Activated T-cell treated with anti-CD3 and anti-CD28 coated beads for 1 hour (primary cell): ENCODE data around the gene ST6GALNAC1.

Experiments used
- DNase-seq: peaks from one replicate; pipeline ENCODE4 v3.0.0-alpha.2; 2020; ENCODE audit warnings: low read depth

ST6GALNAC1 gene

DNA sequence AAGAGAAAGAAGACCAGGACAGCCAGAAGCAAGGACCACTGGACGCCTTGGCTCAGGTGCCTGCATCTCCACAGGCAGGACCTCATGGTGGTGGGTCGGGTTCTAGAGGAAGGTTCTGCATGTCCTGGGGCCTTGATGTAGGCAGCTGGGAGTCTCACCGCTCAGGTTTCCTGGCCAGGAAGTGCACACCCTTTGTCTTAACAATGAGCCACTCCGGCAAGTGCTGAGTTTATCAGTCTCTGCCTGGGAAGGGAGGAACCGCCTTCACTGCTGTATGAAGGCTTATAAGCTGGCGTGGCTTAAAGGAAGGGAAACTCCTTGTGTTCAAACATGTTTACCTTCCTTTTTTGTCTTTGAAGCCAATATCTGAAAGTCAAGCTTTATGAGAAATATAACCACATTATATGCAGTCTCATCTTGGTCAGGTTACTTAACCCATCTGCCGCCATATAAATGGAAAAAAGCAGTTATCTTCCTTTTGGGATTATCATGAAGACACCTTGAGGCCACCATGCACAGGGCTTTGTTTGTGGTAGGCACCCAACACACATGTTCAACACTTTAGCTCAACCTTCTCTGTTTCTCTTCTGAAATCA is at the start of gene ST6GALNAC1:
Gene ST6GALNAC1, minus strand, starts transcription at position 205 of the 596 bp plus-strand sequence. Its CDS starts 119 bp downstream, at position 86.
- peak; percentile 14 for DNase-seq

DNA sequence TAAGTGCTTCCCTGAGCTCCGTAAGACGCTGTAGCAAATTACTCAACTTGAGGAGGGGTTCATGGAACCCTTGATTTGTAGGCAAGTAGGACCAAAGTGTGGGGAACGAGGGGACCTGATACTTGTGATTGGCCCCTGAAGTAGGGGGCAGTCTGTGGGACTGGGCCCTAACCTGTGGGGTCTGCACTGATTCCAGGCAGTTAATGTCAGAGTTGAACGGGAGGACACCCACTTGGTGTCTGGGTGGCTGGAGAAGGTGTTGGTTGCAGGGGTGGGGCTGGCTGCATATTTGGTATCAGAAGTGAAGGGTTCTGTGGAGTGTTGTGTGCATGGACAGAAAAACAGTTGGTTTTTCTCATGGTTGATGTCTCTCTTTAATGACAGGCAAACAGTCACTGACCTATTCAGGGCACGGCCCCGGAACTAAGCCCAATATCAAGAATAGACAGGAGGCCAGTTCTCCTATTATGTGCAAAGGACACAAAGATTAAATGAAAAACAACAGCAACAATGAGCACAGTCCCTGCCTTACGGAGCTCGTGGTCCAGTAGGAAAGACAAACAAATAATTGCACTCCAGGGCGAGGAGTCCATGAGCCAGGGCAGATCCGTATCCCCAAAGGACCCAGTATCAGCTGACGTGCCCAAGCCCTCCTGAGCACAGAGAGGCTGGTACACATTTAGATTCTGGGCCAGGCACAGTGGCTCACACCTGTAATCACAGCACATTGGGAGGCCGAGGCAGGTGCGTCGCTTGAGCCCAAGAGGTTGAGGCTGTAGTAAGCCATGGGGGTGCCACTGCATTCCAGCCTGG is 48.0 kb upstream of the ST6GALNAC1 start:
- no peak for DNase-seq

DNA sequence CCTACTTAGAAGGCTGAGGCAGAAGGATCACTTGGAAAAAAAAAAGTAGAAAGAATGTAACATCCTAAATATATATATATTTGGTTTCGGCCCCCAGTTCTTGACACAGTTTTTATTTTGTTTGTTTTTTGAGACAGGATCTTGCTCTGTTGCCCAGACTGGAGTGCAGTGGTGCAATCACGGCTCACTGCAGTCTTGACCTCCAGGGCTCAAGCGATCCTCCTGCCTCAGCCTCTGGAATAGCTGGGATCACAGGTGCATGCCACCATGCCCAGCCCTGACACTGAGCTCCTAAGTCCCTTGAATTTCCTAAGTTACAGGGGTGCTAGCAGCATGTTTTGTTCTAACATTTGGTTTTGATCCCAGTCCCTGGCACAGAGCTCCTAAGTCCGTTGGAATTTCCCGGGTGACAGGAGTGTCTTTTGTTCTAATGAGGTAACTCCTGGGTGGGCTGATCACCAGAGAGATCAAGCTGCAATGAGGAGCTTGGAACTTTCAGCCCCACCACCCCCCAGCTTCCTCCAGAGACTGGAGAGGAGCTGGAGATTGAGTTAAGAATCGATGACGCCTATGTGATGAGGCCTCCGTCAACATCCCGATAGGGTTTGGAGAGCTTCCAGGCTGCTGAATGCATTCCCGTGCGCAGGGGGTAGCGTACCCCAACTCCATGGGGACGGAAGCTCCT is 47.2 kb upstream of the ST6GALNAC1 start:
- no peak for DNase-seq

DNA sequence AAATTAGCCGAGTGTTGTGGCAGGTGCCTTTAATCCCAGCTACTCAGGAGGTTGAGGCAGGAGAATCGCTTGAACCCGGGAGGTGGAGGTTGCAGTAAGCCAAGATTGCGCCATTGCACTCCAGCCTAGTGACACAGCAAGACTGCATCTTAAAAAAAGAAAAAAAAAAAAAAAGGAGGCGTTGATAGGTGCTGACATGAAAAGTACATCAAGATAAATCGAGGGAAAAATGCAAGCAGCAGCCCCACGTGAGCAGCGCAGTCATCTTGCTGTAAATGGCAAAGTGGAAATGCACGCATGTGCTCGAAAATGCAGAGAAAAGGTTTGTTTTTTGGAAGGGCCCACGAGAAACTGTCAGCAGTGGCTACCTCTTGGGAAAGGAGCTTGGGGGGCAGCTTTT is 46.3 kb upstream of the ST6GALNAC1 start:
- no peak for DNase-seq

DNA sequence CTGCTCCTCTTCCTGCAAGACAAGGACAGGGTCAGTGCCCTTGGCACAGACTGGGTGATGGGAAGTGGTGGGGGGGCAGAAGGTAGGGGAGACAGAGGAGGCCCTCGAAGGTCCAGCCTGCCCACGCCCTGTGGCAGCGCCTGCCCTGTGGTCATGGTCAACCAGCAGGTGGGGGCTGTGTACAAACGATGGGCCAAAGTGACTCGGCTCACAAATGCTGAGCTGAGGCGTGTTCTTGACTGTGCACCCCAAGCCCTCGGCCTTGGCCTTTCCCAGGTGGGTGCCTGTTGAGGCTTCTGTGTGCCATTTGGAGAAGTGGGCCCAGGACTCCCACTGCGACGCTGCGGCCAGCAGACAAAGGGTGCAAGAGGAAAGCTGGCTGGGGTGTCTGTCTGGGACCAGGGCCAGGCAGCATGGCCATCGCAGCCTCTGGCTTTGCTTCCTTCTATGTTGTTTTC is 44.6 kb upstream of the ST6GALNAC1 start:
- DNase-seq = no peak

GRCh38 chr17:76687298-76688164 is 44.0 kb upstream of the ST6GALNAC1 start:
- DNase-seq = no peak

DNA sequence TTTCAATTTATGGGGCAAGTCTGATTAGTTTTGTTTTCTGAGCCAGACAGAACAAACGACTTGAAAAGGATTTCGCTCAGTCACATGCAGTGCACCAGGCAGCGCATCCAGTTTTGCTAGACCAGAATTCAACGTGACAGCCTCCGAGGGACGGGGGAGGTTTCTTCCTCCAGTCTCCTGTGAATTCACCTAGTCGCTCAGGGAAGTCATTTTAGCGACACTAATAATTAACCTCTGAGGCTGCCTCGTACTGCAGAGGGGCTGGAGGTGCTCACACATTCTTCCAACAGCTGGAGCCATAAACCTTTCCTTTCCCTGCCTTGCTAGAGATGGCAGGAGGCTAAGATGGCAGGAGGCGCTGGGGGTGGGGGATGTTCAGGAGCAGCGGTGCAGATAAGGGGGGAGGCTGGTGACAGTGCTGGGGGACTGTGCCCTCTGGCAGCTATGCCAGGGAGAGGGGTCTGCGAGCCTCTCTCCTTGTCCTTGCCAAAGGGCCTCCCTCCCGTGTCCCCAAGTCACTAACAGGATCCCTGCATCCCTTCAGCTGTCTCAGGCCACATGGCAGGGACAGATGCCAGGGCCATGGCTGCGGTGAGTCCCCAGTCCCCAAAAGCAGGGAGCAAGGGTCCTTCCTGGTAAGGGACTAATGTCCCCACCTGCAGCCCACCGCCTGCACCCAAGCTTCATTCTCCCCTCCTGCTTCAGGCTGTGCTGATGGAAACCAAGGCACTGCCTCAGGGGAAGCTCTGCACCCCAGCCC is 43.2 kb upstream of the ST6GALNAC1 start:
- no peak for DNase-seq

DNA sequence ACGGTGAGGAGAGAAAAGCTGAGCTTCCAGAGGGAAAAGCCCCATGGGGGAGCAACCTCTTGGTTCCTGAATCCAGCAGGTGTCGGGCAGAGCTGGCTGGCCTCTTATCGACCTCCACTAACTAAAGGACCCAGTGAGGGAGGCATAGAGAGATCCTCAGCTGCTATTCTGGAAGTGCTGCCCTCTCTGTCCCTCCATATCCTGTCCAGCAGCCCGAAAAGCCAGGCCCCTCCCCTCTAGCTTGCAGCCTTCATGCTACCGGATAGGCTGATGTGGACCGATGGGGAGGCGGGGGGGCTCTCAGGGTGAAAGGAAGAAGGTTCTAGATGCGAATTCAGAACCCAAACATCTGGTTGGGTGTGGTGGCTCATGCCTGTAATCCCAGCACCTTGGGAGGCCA is 42.3 kb upstream of the ST6GALNAC1 start:
- DNase-seq = no peak

GRCh38 chr17:76685366-76685765 is 41.8 kb upstream of the ST6GALNAC1 start:
- no peak for DNase-seq

- DNase-seq = no peak
Measured at GRCh38 chr17:76684756-76685155, 41.2 kb upstream of the ST6GALNAC1 start.

- no peak for DNase-seq
Measured at GRCh38 chr17:76683921-76684745, 40.6 kb upstream of the ST6GALNAC1 start.

DNA sequence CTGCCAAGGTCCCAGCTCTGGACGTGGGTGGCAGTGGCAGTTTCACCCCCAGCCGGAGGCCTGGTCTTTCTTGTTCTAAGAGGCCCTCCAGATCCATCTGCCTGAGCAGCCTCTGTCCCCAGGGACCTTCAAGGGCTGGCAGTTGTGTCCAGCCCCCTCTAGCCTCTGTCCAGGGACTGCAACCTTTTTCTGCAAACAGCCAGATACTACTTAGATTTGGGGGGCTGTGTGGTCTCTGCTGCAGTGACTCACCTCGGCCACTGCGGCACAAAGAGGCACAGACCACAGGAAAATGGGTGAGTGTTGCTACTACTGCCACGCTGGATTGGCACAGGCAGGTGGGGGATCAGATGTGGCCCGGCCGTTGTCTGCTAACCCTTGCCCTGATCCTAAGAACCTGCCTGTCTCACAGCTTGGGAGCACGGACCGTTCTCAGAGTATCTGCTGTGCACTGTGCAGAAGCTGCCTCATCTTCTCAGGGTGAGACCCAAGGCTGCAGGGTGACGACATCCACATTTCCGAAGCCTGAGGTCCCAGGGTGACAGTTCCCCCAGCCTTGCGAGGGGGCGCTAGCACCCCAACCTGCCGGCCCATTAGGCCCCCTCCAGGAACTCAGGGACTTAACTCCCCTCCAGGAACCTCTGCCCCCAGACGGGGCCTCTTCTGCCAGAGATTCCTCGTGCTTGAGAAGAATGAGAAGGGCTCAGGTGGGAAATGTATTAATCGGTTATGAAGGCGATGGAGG is 39.6 kb upstream of the ST6GALNAC1 start:
- no peak for DNase-seq

DNA sequence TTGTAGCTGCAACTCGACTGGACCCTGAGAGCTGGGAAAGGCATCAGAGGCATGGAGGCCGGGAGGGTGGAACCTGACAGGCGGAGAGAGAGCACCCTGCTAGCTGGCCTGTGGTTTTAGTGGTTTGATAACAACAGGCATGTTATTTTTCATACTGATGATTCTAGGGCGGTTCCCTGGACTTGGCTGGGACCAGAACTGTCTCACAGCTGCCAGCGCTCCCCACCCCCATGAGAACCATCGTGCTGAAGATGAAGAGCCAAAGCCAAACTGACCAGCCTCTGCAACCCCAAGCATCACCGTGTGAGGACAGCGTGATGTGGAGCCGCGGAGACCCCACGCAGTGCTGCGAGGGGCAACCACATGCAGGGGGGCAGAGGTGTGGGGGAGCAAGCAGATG is 38.7 kb upstream of the ST6GALNAC1 start:
- no peak for DNase-seq

- peak; percentile 63 for DNase-seq
Measured at GRCh38 chr17:76681222-76682137, 37.9 kb upstream of the ST6GALNAC1 start.

GRCh38 chr17:76679239-76679638 is 35.7 kb upstream of the ST6GALNAC1 start:
- no peak for DNase-seq

GRCh38 chr17:76678330-76678729 is 34.8 kb upstream of the ST6GALNAC1 start:
- peak; percentile 16 for DNase-seq

GRCh38 chr17:76677406-76677805 is 33.8 kb upstream of the ST6GALNAC1 start:
- no peak for DNase-seq

DNA sequence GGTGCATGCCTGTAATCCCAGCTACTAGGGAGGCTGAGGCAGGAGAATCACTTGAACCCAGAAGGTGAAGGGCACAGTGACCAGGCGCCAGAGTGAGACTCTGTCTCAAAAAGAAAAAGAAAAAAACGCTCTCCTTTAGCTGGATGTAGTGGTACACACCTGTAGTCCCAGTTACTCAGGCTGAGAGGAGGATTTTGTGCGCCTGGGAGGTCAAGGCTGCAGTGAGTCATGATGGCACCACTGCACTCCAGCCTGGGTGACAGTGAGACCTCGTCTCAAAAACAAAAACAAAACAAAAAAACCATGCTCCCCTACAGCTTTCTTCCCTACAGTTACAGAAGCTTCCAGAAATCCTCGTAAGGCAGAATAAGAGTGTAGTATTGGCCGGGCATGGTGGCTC is 33.1 kb upstream of the ST6GALNAC1 start:
- DNase-seq = no peak
